Heart right ventricle (tissue), 16 donors: ENCODE measurements around the gene TRPC6. TPM values are rescaled to one million over a fixed set of nuclear protein-coding genes. Genes with fewer than 3 reads are reported as not detected.

Source experiments
- ATAC-seq, 8 donors: fragments of 200-7000 bp; cut with Tn5 transposase; one replicate each; pipeline ENCODE4 v1.9.1; 2020; ENCODE audit warnings: mild to moderate bottlenecking in 8 of 8, moderate library complexity in 8 of 8, moderate number of reproducible peaks in 1 of 8
- DNase-seq, 2 donors: peaks; one replicate each; pipeline ENCODE4 v3.0.0-alpha.2; 2020
- H3K27ac ChIP-seq, 10 donors: fragments of 200-600 bp; sonication (generic) in 2 of 10; one replicate each; pipeline versions ENCODE4 v1.5.0 to v1.8.0; 2020 to 2022; ENCODE audit warnings: mild to moderate bottlenecking in 3 of 10
- H3K27me3 ChIP-seq, 7 donors: fragments of 200-600 bp; one replicate each; pipeline ENCODE4 v1.8.0; 2021 to 2022; ENCODE audit warnings: mild to moderate bottlenecking in 2 of 7
- H3K36me3 ChIP-seq, 9 donors: fragments of 200-600 bp; sonication (generic) in 1 of 9; one replicate each; pipeline versions ENCODE4 v1.5.0 to v1.8.0; 2020 to 2022; ENCODE audit warnings: mild to moderate bottlenecking in 2 of 9
- H3K4me1 ChIP-seq, 9 donors: fragments of 200-600 bp; sonication (generic) in 1 of 9; one replicate each; pipeline versions ENCODE4 v1.5.0 to v1.8.0; 2020 to 2022; ENCODE audit warnings: mild to moderate bottlenecking in 4 of 9
- H3K4me3 ChIP-seq, 10 donors: fragments of 200-600 bp; sonication (generic) in 2 of 10; one replicate each; pipeline versions ENCODE4 v1.5.0 to v1.8.0; 2020 to 2022; ENCODE audit warnings: mild to moderate bottlenecking in 7 of 10, moderate library complexity in 2 of 10
- H3K9me3 ChIP-seq, 11 donors: fragments of 200-600 bp in 10 of 11; sonication (generic) in 2 of 11; one replicate each; pipeline versions ENCODE4 v1.5.0 to v1.8.0; 2013 to 2022; ENCODE audit warnings: mild to moderate bottlenecking in 2 of 11, control low read depth in 1 of 11, moderate library complexity in 1 of 11
- WGBS, 2 donors: extraction: QIAGEN DNeasy Blood & Tissue Kit; methylation state at CpG; one replicate each; pipeline ENCODE4 v1.1.7; 2013; ENCODE audit warnings: inconsistent platforms in 1 of 2; 5-methylcytosine and 5-hydroxymethylcytosine counted together
- intact Hi-C, 10 donors: fragments of 100-400 bp; cut with DNase I; formaldehyde crosslinking; loops; one replicate each; pipeline versions ENCODE4 v1.11.1 to v1.14.2; 2022
- polyA plus RNA-seq, 2 donors: library from polyadenylated mRNA; stranded (reverse); fragments of 200-250 nt; gene quantifications; one replicate each; pipeline ENCODE4 v1.2.3, GENCODE V29; 2013
- total RNA-seq, 10 donors: library from RNA; stranded (reverse); fragmentation: NEBNext Ultra II Directional in 3 of 10; extraction: Animal tissue kit (Norgen Biotek cat#: 25700) in 3 of 10; gene quantifications; one replicate each; pipeline versions ENCODE4 v1.2.1 to v1.2.4, GENCODE V29; 2021 to 2023
- TF ChIP-seq, protein P1 (sequence below), 9 donors: fragments of 200-600 bp; sonication (generic) in 2 of 9; IDR thresholded peaks; one replicate each; pipeline versions ENCODE4 v1.5.0 to v1.8.0; 2021 to 2022; ENCODE audit warnings: antibody characterized with exemption in 9 of 9, mild to moderate bottlenecking in 5 of 9, moderate library complexity in 1 of 9
- donor health status: Arrhythmogenic right ventricular cardiomyopathy.
- donor health status: ischemic (EF 13 %, LVEDD 7.1; RV severe dilation, severe dysfunction).
- donor health status: healthy with polysubstance abuse.
- donor health status: DM: no; HTN: yes; CAD: no.
- donor health status: DM: no; HTN: no; CAD: no.
- donor health status: ischemic (EF 25% LVEDD 6.9; RV normal size, moderate dysfunction).
- donor health status: ischemic (EF 25% LVEDD 5.7; RV mildly dilated, moderate dysfunction).
- donor health status: healthy.
- donor health status: DM: yes; HTN: yes; CAD: no.
- donor health status: Ischemic cardiomyopathy.
- donor health status: ischemic (EF 35%, LVEDD 5.7; RV mildly dilated, moderate dysfunction).
- donor health status: nonischemic (EF 11% LVEDD 7.7; RV severe dilation, severe dysfunction).
- donor health status: DM: yes; HTN: yes; CAD: no.
- donor health status: PGD.
- donor health status: ischemic (EF 29% LVEDD 5.4; RV normal size, mild dysfunction).
- donor health status: nonischemic (EF 23%, LVEDD 6.1; RV moderate dilation, normal function).

The TRPC6 gene
- total and polyA plus RNA-seq, 12 donors, result 0.14 to 1.4 (median 0.40) TPM

- Histone ChIP-seq H3K9me3 (peaks cover 0 to 14% (median 0%) of the 10 kb centered on the region in 11 donors), H3K36me3 (no peaks in the 10 kb centered on the region), H3K4me3 (no peak overlapping the region), H3K27ac (no peak overlapping the region), H3K4me1 (no peaks in the 10 kb centered on the region), H3K27me3 (no peaks in the 10 kb centered on the region)
- TF ChIP-seq, protein P1, sequence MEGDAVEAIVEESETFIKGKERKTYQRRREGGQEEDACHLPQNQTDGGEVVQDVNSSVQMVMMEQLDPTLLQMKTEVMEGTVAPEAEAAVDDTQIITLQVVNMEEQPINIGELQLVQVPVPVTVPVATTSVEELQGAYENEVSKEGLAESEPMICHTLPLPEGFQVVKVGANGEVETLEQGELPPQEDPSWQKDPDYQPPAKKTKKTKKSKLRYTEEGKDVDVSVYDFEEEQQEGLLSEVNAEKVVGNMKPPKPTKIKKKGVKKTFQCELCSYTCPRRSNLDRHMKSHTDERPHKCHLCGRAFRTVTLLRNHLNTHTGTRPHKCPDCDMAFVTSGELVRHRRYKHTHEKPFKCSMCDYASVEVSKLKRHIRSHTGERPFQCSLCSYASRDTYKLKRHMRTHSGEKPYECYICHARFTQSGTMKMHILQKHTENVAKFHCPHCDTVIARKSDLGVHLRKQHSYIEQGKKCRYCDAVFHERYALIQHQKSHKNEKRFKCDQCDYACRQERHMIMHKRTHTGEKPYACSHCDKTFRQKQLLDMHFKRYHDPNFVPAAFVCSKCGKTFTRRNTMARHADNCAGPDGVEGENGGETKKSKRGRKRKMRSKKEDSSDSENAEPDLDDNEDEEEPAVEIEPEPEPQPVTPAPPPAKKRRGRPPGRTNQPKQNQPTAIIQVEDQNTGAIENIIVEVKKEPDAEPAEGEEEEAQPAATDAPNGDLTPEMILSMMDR (IDR thresholded peaks at IDR 0.05), result no peak
- DNase-seq, result no peak
- 26 to 32% methylated on average over 3 of the region's 3 CpGs for WGBS, 2 donors
- no peak for ATAC-seq
- intact Hi-C loops, result no loop called here
Measured at GRCh38 chr11:101516546-101516945, 67.3 kb downstream of the TRPC6 start.

GRCh38 chr11:101511065-101511464, 72.7 kb downstream of the TRPC6 start:
- H3K4me3 ChIP-seq, result no peak overlapping the region
- H3K27me3 ChIP-seq, result no peaks in the 10 kb centered on the region
- no peaks in the 10 kb centered on the region for H3K4me1 ChIP-seq
- intact Hi-C loops, result no loop called here
- DNase-seq (no peak), ATAC-seq (no peak)
- H3K36me3 ChIP-seq, result no peaks in the 10 kb centered on the region
- WGBS, 2 donors, result 84 to 89% methylated on average over 1 of the region's 1 CpG
- peaks cover 0 to 4% (median 0%) of the 10 kb centered on the region in 11 donors for H3K9me3 ChIP-seq
- no peak overlapping the region for H3K27ac ChIP-seq
- TF ChIP-seq, protein P1 (IDR thresholded peaks at IDR 0.05), result no peak

GRCh38 chr11:101510591-101510990, 73.2 kb downstream of the TRPC6 start:
- intact Hi-C loops, result no loop called here
- Histone ChIP-seq H3K27ac (no peak overlapping the region), H3K4me1 (no peaks in the 10 kb centered on the region), H3K9me3 (peaks cover 0 to 4% (median 0%) of the 10 kb centered on the region in 11 donors), H3K4me3 (no peak overlapping the region), H3K36me3 (no peaks in the 10 kb centered on the region), H3K27me3 (no peaks in the 10 kb centered on the region)
- no peak for DNase-seq
- ATAC-seq, result no peak
- WGBS, 2 donors, result 87 to 94% methylated on average over 1 of the region's 1 CpG
- TF ChIP-seq, protein P1 (IDR thresholded peaks at IDR 0.05), result no peak

- Histone ChIP-seq H3K4me3 (no peak overlapping the region), H3K9me3 (peaks cover 0 to 4% (median 0%) of the 10 kb centered on the region in 11 donors), H3K27me3 (no peaks in the 10 kb centered on the region), H3K36me3 (no peaks in the 10 kb centered on the region), H3K4me1 (no peaks in the 10 kb centered on the region), H3K27ac (no peak overlapping the region)
- TF ChIP-seq, protein P1 (IDR thresholded peaks at IDR 0.05), result no peak
- no peak for DNase-seq
- no peak for ATAC-seq
- intact Hi-C loops, result no loop called here
- 0 to 40% methylated on average over 1 of the region's 1 CpG for WGBS, 2 donors
Measured at GRCh38 chr11:101509922-101510321, 73.9 kb downstream of the TRPC6 start.
